NT2/D1 (cell line): ENCODE measurements around the gene GSS.

Experiments
- SUZ12 ChIP-seq: IDR thresholded peaks from 2 replicates; pipeline ENCODE4 v1.6.1; 2011; ENCODE audit not compliant: insufficient read length, insufficient read depth; ENCODE audit errors: extremely low read depth
- YY1 ChIP-seq: IDR thresholded peaks from 2 replicates; pipeline ENCODE4 v1.6.1; 2011; ENCODE audit not compliant: insufficient read length, insufficient read depth
- ZNF274 ChIP-seq: IDR thresholded peaks from 2 replicates; pipeline ENCODE4 v1.6.1; 2011; ENCODE audit warnings: mild to moderate bottlenecking, low read depth, low read length

DNA sequence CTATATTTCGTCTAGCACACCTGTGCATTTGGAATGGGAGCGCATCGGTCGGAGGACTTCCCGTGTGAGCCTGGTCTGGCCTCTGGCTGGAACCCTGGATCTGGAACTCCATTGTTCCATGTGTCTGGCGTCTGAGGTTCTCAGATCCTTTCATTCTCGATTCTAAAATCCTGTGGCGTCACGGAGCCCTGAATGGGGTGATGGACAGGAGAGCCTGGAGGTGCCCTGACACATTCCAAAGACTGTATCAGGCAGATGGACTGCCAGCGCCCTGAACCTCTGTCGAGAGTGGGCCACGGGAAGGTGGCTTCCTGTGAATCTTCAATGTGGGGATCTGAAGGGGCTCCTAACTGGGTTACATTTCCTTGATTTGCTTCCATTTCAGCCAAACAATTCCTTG, 20.7 kb upstream of the GSS start:
- TF ChIP-seq ZNF274 (no peak), YY1 (no peak), SUZ12 (no peak)
